NCI-H2081 treated with DMSO at 0.1 percent for 48 hours (cell line): Measurements from ENCODE around the gene LAMA3.

ENCODE experiments used
- DNase-seq: peaks from one replicate; lab custom pipeline; 2025; lab: John Stamatoyannopoulos, UW

LAMA3 gene

GRCh38 chr18:23916338-23916737 is 227.1 kb downstream of the LAMA3 start:
- no peak for DNase-seq

- DNase-seq: peak; percentile 10
These were observed 229.3 kb downstream of the LAMA3 start for GRCh38 chr18:23918395-23919032.

- DNase-seq: no peak
These were observed 230.8 kb downstream of the LAMA3 start for GRCh38 chr18:23920054-23920453.

GRCh38 chr18:23921716-23922285 is 232.5 kb downstream of the LAMA3 start:
- DNase-seq: no peak

- DNase-seq: no peak
These were observed 233.7 kb downstream of the LAMA3 start for GRCh38 chr18:23922939-23923338.

GRCh38 chr18:23924813-23925212 is 235.6 kb downstream of the LAMA3 start:
- no peak for DNase-seq

- peak; percentile 52 for DNase-seq
These were observed 237.3 kb downstream of the LAMA3 start for GRCh38 chr18:23926571-23926970.

GRCh38 chr18:23927821-23928746 is 238.8 kb downstream of the LAMA3 start:
- DNase-seq: peak; percentile 43

- no peak for DNase-seq
These were observed 240.2 kb downstream of the LAMA3 start for GRCh38 chr18:23929362-23929930.

GRCh38 chr18:23930002-23930401 is 240.7 kb downstream of the LAMA3 start:
- DNase-seq: no peak

- no peak for DNase-seq
These were observed 243.3 kb downstream of the LAMA3 start for GRCh38 chr18:23932385-23933067.

GRCh38 chr18:23933407-23933806 is 244.2 kb downstream of the LAMA3 start:
- no peak for DNase-seq

GRCh38 chr18:23934252-23934651 is 245.0 kb downstream of the LAMA3 start:
- no peak for DNase-seq

GRCh38 chr18:23934863-23935262 is 245.6 kb downstream of the LAMA3 start:
- DNase-seq: no peak

- DNase-seq: no peak
These were observed 246.6 kb downstream of the LAMA3 start for GRCh38 chr18:23935804-23936203.

- DNase-seq: no peak
These were observed 247.2 kb downstream of the LAMA3 start for GRCh38 chr18:23936381-23936958.

- DNase-seq: no peak
These were observed 248.9 kb downstream of the LAMA3 start for GRCh38 chr18:23938043-23938756.

- DNase-seq: no peak
These were observed 249.7 kb downstream of the LAMA3 start for GRCh38 chr18:23938901-23939341.

GRCh38 chr18:23939366-23939765 is 250.1 kb downstream of the LAMA3 start:
- DNase-seq: no peak

- DNase-seq: no peak
These were observed 250.6 kb downstream of the LAMA3 start for GRCh38 chr18:23939896-23940295.

- no peak for DNase-seq
These were observed 252.5 kb downstream of the LAMA3 start for GRCh38 chr18:23941791-23942190.
